SK-N-MC (cell line): ENCODE results near the gene CAGE1.

ENCODE experiments used
- EZH2 ChIP-seq: fragments of 200-600 bp; sonication (generic); IDR thresholded peaks from one replicate; pipeline ENCODE4 v1.6.1; 2017; ENCODE audit warnings: antibody characterized with exemption
- POLR2AphosphoS5 ChIP-seq: IDR thresholded peaks from 2 replicates; pipeline ENCODE4 v1.6.1; 2012; ENCODE audit warnings: mild to moderate bottlenecking, low read depth, low read length, borderline replicate concordance

DNA sequence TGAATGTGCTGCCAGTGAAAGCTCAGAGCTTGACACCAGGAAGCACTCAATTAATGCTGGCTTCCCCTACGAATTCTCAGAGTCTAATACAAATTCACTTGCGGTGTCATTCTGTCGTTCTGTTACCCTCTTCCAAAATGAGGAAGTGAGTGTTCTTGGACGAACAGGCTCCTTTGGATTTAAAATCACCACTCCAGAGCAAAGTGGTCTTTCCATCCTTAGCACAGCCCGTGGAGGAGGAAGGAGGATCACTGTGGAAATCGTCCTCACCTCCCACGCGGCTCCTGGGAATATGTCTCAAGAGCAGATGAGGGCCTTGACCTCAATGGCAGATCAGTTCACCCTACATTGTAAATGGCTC lies 41.8 kb upstream of the CAGE1 start:
- TF ChIP-seq EZH2 = no peak
- TF ChIP-seq POLR2AphosphoS5 = no peak
